HG02943 (cell line): ENCODE data around the gene NOP58.
A peak's percentile ranks its signal among the peaks of the same experiment; 100 is the strongest.
"Not testable (repeated sequence)": the region's sequence is repeated elsewhere in the genome, so short reads cannot be mapped to it uniquely, and the experiment has no call there.

ENCODE experiments used
- ATAC-seq: cut with Tn5 transposase; IDR thresholded peaks from one replicate; pipeline ENCODE4 v1.9.1; 2021; ENCODE audit warnings: mild to moderate bottlenecking, low read depth, moderate library complexity; ENCODE audit not compliant: unreplicated experiment

Gene NOP58

GRCh38 chr2:202299712-202300111, 34.1 kb downstream of the NOP58 start:
- ATAC-seq, result peak; percentile 61

GRCh38 chr2:202306034-202306433, 40.5 kb downstream of the NOP58 start:
- ATAC-seq, result no peak

- ATAC-seq, result no peak
Measured at GRCh38 chr2:202307690-202308089, 42.1 kb downstream of the NOP58 start.

GRCh38 chr2:202311823-202312388, 46.3 kb downstream of the NOP58 start:
- no peak for ATAC-seq

GRCh38 chr2:202314116-202314515, 48.6 kb downstream of the NOP58 start:
- no peak for ATAC-seq

GRCh38 chr2:202317080-202317857, 51.7 kb downstream of the NOP58 start:
- no peak for ATAC-seq

GRCh38 chr2:202320362-202320761, 54.8 kb downstream of the NOP58 start:
- ATAC-seq, result not testable (repeated sequence)

GRCh38 chr2:202322435-202322834, 56.9 kb downstream of the NOP58 start:
- ATAC-seq, result no peak

- no peak for ATAC-seq
Measured at GRCh38 chr2:202327858-202328257, 62.3 kb downstream of the NOP58 start.

- ATAC-seq, result no peak
Measured at GRCh38 chr2:202335791-202336467, 70.4 kb downstream of the NOP58 start.

GRCh38 chr2:202337151-202337550, 71.6 kb downstream of the NOP58 start:
- ATAC-seq, result no peak

GRCh38 chr2:202337706-202338346, 72.3 kb downstream of the NOP58 start:
- ATAC-seq, result no peak

GRCh38 chr2:202339071-202339870, 73.7 kb downstream of the NOP58 start:
- ATAC-seq, result no peak

- ATAC-seq, result no peak
Measured at GRCh38 chr2:202344178-202344577, 78.6 kb downstream of the NOP58 start.

- no peak for ATAC-seq
Measured at GRCh38 chr2:202346180-202346579, 80.6 kb downstream of the NOP58 start.
